Endometrial microvascular endothelial cells (primary cell): Measurements from ENCODE around the gene PNMT. TPM values are rescaled to one million over a fixed set of nuclear protein-coding genes. Genes with fewer than 3 reads are reported as not detected.

ENCODE experiments used
- in situ Hi-C: cut with HindIII; loops from 2 replicates; pipeline ENCODE4 v1.10.0; 2017; ENCODE audit warnings: low sequenced_read_pairs, low pct_unique_long_range_greater_than_20kb; ENCODE audit errors: inconsistent ontology term
- total RNA-seq: library from RNA; depleted of rRNA; stranded (reverse); fragments of >200 nt; gene quantifications from one replicate; pipeline ENCODE4 v1.2.3, GENCODE V29; 2015; ENCODE audit errors: inconsistent ontology term

Gene PNMT
- total RNA-seq, 1 donor from 2014 or later, result not detected

- in situ Hi-C loops, result no loop called here
Observed at GRCh38 chr17:39651923-39652586, 16.2 kb upstream of the PNMT start.

DNA sequence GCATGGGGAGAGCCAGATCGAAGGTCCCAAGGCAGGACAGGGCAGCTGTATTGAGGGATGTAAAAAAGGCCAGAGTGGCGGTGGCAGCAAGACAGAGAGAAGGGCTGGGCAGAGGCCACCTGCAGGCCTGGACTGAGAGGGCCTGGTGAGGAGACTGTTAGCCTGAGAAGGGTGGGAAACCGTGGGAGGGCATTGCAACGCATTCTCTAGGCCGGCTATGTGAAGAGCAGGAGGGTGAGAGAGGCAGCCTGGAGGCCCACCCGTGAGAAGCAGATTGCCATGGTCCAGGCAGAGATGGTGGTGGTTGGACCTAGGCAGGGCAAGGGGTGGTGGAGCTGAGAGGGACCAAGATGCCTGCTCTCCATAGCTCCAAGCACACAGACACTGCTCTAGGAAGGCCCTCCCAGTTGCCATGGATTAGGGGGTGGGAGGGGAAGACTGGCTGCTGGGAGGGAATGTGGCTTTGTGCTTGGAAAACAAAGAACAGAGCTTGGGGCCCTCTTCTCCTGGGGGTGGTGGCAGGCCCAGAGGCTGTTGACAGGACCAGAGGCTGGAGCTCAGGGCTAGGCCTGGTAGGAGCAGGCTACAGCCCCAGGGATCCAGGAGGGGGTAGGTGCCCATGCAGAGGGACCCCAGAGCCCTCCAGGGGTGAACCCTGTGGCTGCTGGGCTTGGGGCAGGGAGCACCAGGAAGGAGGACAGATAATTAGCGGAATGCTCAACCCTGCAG is 15.5 kb upstream of the PNMT start:
- in situ Hi-C loops, result no loop called here

GRCh38 chr17:39653316-39653661 is 15.0 kb upstream of the PNMT start:
- in situ Hi-C loops, result no loop called here

DNA sequence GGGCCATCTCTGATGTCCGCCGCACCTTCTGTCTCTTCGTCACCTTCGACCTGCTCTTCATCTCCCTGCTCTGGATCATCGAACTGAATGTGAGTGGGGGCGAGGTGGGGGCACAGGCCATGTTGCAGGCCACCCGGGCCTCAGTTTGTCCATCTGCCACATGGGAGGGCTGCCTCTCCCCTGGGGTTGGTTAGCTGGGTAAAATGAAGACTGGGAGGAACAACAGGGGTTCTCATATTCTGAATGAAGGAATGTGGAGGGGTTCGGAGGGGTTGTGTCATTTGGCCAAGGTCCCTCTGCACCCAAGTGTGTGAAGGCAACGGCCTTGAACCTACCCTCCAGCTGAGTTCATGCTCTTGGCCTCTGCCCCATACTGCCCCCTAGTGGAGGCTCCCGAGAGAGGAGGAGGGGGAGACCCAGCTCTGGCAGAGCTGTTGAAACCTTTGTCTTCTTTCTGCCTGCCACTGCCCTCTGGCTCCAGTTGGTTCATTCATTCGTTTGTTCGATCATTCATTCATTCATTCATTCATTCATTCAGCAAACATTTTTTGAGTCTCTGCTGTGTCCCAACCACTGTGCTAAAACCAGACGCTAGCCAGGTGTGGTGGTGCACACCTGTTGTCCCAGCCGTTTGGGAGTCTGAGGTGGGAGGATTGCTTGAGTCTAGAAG is 14.5 kb upstream of the PNMT start:
- in situ Hi-C loops, result no loop called here

DNA sequence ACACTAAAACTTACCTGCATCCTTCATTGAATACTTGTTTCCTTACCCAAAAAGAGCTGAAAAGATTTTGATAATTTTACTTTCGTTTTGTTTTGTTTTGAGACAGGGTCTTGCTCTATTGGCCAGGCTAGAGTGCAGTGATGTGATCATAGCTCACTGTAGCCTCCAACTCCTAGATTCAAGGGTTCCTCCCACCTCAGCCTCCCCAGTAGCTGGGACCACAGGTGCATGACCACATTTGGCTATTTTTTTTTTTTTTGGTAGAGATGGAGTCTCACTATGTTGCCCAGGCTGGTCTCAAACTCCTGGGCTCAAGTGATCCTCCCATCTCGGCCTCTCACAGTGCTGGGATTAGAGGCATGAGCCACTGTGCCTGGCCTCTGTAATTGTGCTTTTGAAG is 13.1 kb upstream of the PNMT start:
- in situ Hi-C loops, result no loop called here

- in situ Hi-C loops, result no loop called here
Observed at GRCh38 chr17:39658346-39658745, 9.9 kb upstream of the PNMT start.

- in situ Hi-C loops, result no loop called here
Observed at GRCh38 chr17:39658760-39659159, 9.5 kb upstream of the PNMT start.

- in situ Hi-C loops, result no loop called here
Observed at GRCh38 chr17:39659279-39660010, 8.8 kb upstream of the PNMT start.

DNA sequence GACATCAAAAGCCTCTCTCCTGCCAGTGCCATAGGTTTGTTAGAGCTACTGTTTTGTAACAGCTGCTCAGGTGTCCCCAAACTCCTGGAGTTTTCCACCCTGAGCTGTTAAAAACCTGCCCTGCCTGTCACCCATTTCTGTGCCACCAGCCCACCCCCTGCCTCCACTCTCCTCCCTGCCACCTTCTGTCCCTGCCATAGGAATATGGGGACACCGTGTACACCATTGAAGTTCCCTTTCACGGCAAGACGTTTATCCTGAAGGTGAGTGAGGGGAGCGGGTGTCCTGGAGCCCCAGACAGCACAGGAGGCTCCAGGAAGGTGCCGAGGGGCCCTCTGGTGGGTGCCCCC is 8.3 kb upstream of the PNMT start:
- in situ Hi-C loops, result no loop called here

- in situ Hi-C loops, result no loop called here
Observed at GRCh38 chr17:39660397-39661385, 7.6 kb upstream of the PNMT start.

DNA sequence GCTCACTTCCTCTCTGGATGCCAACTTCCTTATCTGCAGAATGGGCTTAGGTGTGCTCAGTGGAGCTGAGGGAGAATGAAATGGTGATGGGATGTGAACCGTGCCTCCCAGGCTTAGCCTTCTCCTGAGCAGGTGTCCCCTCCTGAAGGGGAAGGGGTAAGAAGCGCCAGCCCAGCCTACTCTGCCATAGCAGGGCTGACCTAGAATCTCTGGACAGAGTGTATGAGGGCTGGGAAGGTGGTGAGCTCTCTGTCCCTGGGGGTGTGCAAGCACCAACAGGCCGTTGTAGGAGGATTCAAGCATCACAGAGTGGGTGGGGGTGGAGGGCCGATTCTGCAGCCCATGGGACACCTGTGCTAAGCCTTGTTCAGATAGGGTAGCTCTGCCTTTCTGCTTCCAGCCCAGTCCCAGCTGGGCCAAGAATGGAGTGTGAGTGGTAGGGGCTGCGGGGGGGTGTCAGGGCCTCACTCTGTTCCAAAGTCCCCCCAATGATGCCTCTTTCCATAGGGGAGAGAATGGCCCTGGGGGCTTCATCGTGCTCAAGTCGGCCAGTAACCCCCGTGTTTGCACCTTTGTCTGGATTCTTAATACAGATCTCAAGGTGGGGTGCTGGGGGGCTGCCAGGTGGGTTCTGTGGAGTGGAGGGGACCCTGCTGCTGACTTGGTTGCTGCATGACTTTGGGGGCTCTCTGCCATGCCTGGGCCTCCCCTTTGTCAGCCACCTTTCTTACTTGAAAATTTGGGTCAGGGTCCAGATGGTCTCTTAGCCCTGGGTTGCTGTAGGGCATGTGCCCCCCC is 6.3 kb upstream of the PNMT start:
- in situ Hi-C loops, result no loop called here

- in situ Hi-C loops, result no loop called here
Observed at GRCh38 chr17:39662551-39663339, 5.5 kb upstream of the PNMT start.

DNA sequence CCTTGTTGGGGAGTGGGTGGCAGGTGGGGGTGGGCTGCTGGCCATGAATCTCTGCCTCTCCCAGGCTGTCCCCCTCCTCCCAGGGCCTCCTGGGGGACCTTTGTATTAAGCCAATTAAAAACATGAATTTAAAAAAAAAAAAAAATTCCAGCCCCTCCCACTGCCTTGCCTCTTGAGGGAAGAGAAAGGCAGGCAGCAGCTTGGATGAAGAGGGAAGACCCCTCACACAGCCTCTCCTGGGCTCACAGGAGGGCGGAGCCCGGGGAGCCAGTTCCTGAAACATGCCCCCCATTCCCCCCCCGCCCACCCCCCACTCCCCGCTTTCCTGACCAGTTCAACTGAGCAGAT is 4.9 kb upstream of the PNMT start:
- in situ Hi-C loops, result no loop called here

GRCh38 chr17:39663688-39664580 is 4.3 kb upstream of the PNMT start:
- in situ Hi-C loops, result no loop called here

DNA sequence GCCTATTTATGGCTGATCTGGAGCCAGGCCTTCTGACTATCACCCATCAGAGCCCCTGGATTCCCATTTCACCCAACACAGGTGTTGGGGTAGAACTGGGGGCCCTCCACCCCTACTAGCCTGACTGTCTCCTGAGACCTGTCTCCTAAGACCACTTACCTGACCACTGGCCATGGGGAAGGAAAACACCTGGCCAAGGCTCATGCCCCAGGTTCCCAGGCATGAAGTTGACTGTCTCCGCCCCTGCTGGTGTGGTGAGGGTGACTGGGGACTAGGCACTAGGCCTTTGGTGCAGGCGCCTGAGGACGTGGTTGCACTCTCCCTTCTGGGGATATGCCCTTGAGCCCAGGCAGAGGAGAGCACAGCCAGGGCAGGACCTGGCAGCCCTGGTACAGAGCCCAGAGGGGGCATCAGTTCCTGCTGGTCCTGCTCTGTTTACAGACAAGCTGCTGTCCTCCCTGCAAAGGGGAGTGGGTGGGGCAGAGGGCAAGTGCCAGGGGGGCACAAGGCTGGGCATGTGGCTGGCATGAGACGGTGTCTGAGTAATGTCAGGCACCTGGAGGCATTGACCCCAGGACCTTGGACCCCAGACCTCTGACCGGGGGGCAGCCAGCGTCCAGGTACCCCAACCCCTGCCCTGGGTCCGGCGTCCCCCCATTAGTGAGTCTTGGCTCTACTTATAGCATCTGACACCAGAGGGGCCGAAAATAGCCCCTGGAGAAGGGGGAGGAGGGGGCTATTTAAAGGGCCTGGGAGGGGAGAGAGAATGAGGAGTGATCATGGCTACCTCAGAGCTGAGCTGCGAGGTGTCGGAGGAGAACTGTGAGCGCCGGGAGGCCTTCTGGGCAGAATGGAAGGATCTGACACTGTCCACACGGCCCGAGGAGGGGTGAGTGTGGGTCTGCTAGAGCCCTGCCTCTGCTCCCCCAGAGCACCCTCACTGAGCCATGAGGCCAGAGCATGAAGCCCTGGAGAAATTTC is 3.4 kb upstream of the PNMT start, which contains the start of gene TCAP:
Gene TCAP, plus strand, starts transcription at position 769 of the 981 bp plus-strand sequence. Its CDS starts 11 bp downstream, at position 780.
- in situ Hi-C loops, result no loop called here
